CD14-positive monocyte (primary cell): ENCODE data around the gene TNNT2. TPM values are rescaled to one million over a fixed set of nuclear protein-coding genes. Genes with fewer than 3 reads are reported as not detected.

Experiments used
- DNase-seq, 3 donors: peaks; one replicate each; pipeline ENCODE4 v3.0.0-alpha.2; 2011 to 2022
- H2AFZ ChIP-seq: 2 replicates; pipeline ENCODE4 v1.6.0; 2012; ENCODE audit warnings: mild to moderate bottlenecking, low read depth, low read length, inconsistent platforms; ENCODE audit not compliant: insufficient read depth, poor library complexity, severe bottlenecking
- H3K27ac ChIP-seq, 2 donors: 1 replicate in 1 of 2; 2 replicates in 1 of 2; pipeline ENCODE4 v1.5.1; 2012 to 2013; ENCODE audit warnings: low read length in 2 of 2, control low read depth in 1 of 2, inconsistent platforms in 1 of 2, low read depth in 1 of 2, mild to moderate bottlenecking in 1 of 2
- H3K27me3 ChIP-seq, 2 donors: one replicate each; pipeline versions ENCODE4 v1.6.0 to v1.6.1; 2011 to 2013; ENCODE audit warnings: low read length in 2 of 2; ENCODE audit not compliant: control insufficient read depth in 2 of 2, insufficient read depth in 2 of 2
- H3K36me3 ChIP-seq, 2 donors: replicated peaks in 1 of 2; 1 replicate in 1 of 2; 2 replicates in 1 of 2; pipeline versions ENCODE4 v1.5.1 to v1.6.1; 2012 to 2013; ENCODE audit warnings: low read length in 2 of 2, control low read depth in 1 of 2, inconsistent platforms in 1 of 2, mild to moderate bottlenecking in 1 of 2; ENCODE audit not compliant: insufficient read depth in 2 of 2, control insufficient read depth in 1 of 2
- H3K4me1 ChIP-seq, 2 donors: 1 replicate in 1 of 2; 2 replicates in 1 of 2; pipeline versions ENCODE4 v1.5.1 to v1.6.1; 2012 to 2013; ENCODE audit warnings: low read length in 2 of 2, control low read depth in 1 of 2, inconsistent platforms in 1 of 2, mild to moderate bottlenecking in 1 of 2, moderate library complexity in 1 of 2; ENCODE audit not compliant: insufficient read depth in 2 of 2, control insufficient read depth in 1 of 2
- H3K4me2 ChIP-seq: replicated peaks from 2 replicates; pipeline ENCODE3; 2012; ENCODE audit warnings: low read length, moderate library complexity, mild to moderate bottlenecking; ENCODE audit not compliant: poor library complexity, severe bottlenecking; ENCODE audit errors: extremely low read depth
- H3K4me3 ChIP-seq, 3 experiments: fragments of 200-600 bp in 1 of 3; sonication (generic) in 1 of 3; replicated peaks in 1 of 3; 1 replicate in 2 of 3; 2 replicates in 1 of 3; pipeline ENCODE4 v1.5.1; 2011 to 2013; ENCODE audit warnings: low read length in 3 of 3, mild to moderate bottlenecking in 3 of 3, control low read depth in 2 of 3, low read depth in 2 of 3, inconsistent platforms in 1 of 3, moderate library complexity in 1 of 3
- H3K79me2 ChIP-seq: 2 replicates; pipeline ENCODE4 v1.6.0; 2012; ENCODE audit warnings: mild to moderate bottlenecking, control low read depth, inconsistent platforms, low read length, moderate library complexity; ENCODE audit not compliant: insufficient read depth
- H3K9ac ChIP-seq: 2 replicates; pipeline ENCODE4 v1.6.0; 2017; ENCODE audit warnings: low read length, mild to moderate bottlenecking; ENCODE audit not compliant: insufficient read depth, poor library complexity, severe bottlenecking
- H3K9me3 ChIP-seq, 2 donors: replicated peaks in 1 of 2; 1 replicate in 1 of 2; 2 replicates in 1 of 2; pipeline versions ENCODE4 v1.5.1 to v1.6.1; 2012 to 2013; ENCODE audit warnings: low read length in 2 of 2, control low read depth in 1 of 2; ENCODE audit not compliant: control insufficient read depth in 1 of 2, insufficient read depth in 1 of 2
- H4K20me1 ChIP-seq: 2 replicates; pipeline ENCODE4 v1.6.0; 2012; ENCODE audit warnings: mild to moderate bottlenecking, low read length, control low read depth, moderate library complexity; ENCODE audit not compliant: insufficient read depth
- H3K27ac Mint-ChIP-seq, 7 donors: one replicate each; pipeline ENCODE4 v1.8.0; 2020; ENCODE audit warnings: mild to moderate bottlenecking in 7 of 7, mixed read lengths in 7 of 7, moderate library complexity in 6 of 7, inconsistent platforms in 2 of 7
- H3K27me3 Mint-ChIP-seq, 3 donors: one replicate each; pipeline ENCODE4 v1.8.0; 2021 to 2022; ENCODE audit warnings: low read depth in 3 of 3, mild to moderate bottlenecking in 3 of 3, mixed read lengths in 3 of 3, moderate library complexity in 3 of 3, inconsistent platforms in 1 of 3
- H3K36me3 Mint-ChIP-seq, 2 donors: one replicate each; pipeline ENCODE4 v1.8.0; 2020; ENCODE audit warnings: mixed read lengths in 2 of 2, inconsistent platforms in 1 of 2, mild to moderate bottlenecking in 1 of 2
- H3K4me1 Mint-ChIP-seq: one replicate; pipeline ENCODE4 v1.8.0; 2020; ENCODE audit warnings: mild to moderate bottlenecking, mixed read lengths
- H3K4me3 Mint-ChIP-seq, 2 donors: one replicate each; pipeline ENCODE4 v1.8.0; 2020; ENCODE audit warnings: mild to moderate bottlenecking in 2 of 2, mixed read lengths in 2 of 2, moderate library complexity in 1 of 2
- H3K9me3 Mint-ChIP-seq, 7 donors: one replicate each; pipeline ENCODE4 v1.8.0; 2020 to 2022; ENCODE audit warnings: mixed read lengths in 7 of 7, mild to moderate bottlenecking in 6 of 7, moderate library complexity in 6 of 7, inconsistent platforms in 2 of 7
- WGBS: methylation state at CpG from one replicate; pipeline ENCODE4 v1.1.5; 2013; ENCODE audit warnings: missing lambda C conversion rate; ENCODE audit not compliant: insufficient coverage; 5-methylcytosine and 5-hydroxymethylcytosine counted together
- intact Hi-C, 2 donors: fragments of 100-400 bp; cut with micrococcal nuclease; formaldehyde crosslinking; loops; one replicate each; pipeline versions ENCODE4 v1.15.0 to v1.15.1; 2023
- polyA plus RNA-seq, 3 donors: library from polyadenylated mRNA; depleted of rRNA in 1 of 3; unstranded in 2 of 3; stranded (reverse) in 1 of 3; fragments of 300-500 nt in 2 of 3; fragments of >200 nt in 1 of 3; fragmentation: Illumina TruSeq in 2 of 3; gene quantifications; 1 replicate in 2 of 3; 2 replicates in 1 of 3; pipeline ENCODE4 v1.2.3, GENCODE V29; 2012 to 2021
- TF ChIP-seq, protein P1 (sequence below): fragments of 200-600 bp; IDR thresholded peaks from one replicate; pipeline ENCODE4 v1.8.0; 2022; ENCODE audit warnings: antibody characterized with exemption, mild to moderate bottlenecking

TNNT2 gene
- polyA plus RNA-seq, 3 donors, result not detected

DNA sequence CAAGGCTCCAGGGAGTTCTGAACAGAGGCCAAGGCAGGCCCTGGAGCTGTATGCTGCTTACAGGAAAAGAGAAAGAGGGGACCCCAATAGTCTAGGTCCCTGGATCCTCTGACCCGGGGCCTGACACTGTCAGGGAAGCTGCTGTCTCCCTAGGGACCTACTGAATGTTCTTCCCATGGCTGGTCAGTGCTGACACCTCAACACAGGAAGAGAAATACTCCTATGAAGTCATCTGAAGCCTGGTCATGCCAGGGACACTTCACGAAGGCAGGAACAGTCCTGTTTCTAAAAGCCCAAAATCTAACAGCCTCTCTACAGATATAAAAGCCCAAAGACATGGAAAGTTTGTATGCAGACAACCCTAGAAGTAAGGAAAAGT lies 23.4 kb upstream of the TNNT2 start:
- Histone ChIP-seq H3K9me3 (peaks cover 0 to 9% of the 10 kb centered on the region in 2 donors), H3K4me2 (no peak overlapping the region), H3K36me3 (no peaks in the 10 kb centered on the region), H3K4me3 (no peak overlapping the region), H4K20me1 (no peaks in the 10 kb centered on the region), H3K27ac (no peak overlapping the region), H3K27me3 (peaks cover 26 to 51% of the 10 kb centered on the region in 2 donors), H3K79me2 (no peaks in the 10 kb centered on the region), H3K9ac (no peak overlapping the region), H3K4me1 (no peaks in the 10 kb centered on the region), H2AFZ (no peak overlapping the region)
- H3K4me1 Mint-ChIP-seq, result no peaks in the 10 kb centered on the region
- peak overlapping the region in 1 of 2 donors; percentile 64 for H3K4me3 Mint-ChIP-seq
- H3K9me3 Mint-ChIP-seq, result peaks cover 0 to 10% (median 0%) of the 10 kb centered on the region in 7 donors
- no peaks in the 10 kb centered on the region for H3K36me3 Mint-ChIP-seq
- WGBS, result 100% methylated on average over 1 of the region's 2 CpGs
- TF ChIP-seq, protein P1, sequence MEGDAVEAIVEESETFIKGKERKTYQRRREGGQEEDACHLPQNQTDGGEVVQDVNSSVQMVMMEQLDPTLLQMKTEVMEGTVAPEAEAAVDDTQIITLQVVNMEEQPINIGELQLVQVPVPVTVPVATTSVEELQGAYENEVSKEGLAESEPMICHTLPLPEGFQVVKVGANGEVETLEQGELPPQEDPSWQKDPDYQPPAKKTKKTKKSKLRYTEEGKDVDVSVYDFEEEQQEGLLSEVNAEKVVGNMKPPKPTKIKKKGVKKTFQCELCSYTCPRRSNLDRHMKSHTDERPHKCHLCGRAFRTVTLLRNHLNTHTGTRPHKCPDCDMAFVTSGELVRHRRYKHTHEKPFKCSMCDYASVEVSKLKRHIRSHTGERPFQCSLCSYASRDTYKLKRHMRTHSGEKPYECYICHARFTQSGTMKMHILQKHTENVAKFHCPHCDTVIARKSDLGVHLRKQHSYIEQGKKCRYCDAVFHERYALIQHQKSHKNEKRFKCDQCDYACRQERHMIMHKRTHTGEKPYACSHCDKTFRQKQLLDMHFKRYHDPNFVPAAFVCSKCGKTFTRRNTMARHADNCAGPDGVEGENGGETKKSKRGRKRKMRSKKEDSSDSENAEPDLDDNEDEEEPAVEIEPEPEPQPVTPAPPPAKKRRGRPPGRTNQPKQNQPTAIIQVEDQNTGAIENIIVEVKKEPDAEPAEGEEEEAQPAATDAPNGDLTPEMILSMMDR, result no peak
- H3K27me3 Mint-ChIP-seq, result peaks cover 9 to 49% (median 20%) of the 10 kb centered on the region in 3 donors
- H3K27ac Mint-ChIP-seq, result no peak overlapping the region
- intact Hi-C loops, result no loop called here
- no peak for DNase-seq

DNA sequence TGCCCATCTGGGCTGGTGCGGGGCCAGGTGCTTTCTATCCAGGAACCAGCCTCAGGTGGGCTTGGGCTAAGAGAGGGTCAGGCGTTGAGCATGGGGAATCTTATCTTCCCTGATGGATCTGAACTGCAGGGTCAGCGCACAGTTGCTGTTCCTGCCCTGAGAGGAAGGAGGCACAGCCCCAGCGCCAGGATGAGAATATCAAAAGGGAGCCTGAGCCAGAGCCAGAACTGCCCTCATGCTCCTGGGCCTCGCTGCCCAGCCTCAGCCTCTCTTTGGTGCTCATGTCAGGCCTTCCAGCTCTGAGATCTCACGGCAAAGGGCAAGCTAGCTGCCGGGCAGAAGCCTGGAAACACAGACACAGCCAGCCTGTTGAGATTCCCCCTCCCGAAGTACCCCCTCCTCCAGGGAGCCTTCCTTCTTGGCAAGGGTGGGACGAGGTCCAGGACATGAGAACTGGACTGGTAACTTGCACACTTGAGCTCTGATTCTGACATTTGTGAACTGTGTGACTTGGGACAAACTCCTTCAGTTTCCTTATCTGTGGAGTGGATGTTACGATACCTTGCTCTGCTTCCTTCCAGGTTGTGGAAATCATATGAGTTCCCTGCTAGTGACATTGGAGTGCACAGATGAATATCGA lies 22.9 kb upstream of the TNNT2 start:
- TF ChIP-seq, protein P1, result no peak
- H4K20me1 ChIP-seq, result no peaks in the 10 kb centered on the region
- Mint-ChIP-seq H3K36me3 (no peaks in the 10 kb centered on the region), H3K9me3 (peaks cover 0 to 10% (median 0%) of the 10 kb centered on the region in 7 donors), H3K4me1 (no peaks in the 10 kb centered on the region), H3K27me3 (peaks cover 9 to 47% (median 20%) of the 10 kb centered on the region in 3 donors), H3K27ac (no peak overlapping the region), H3K4me3 (peak overlapping the region in 1 of 2 donors; percentile 64)
- H3K36me3 ChIP-seq, result no peaks in the 10 kb centered on the region
- intact Hi-C loops, result no loop called here
- no peak overlapping the region for H2AFZ ChIP-seq
- H3K27me3 ChIP-seq, result peaks cover 26 to 51% of the 10 kb centered on the region in 2 donors
- no peak overlapping the region for H3K4me2 ChIP-seq
- no peak overlapping the region for H3K9ac ChIP-seq
- H3K27ac ChIP-seq, result no peak overlapping the region
- H3K4me3 ChIP-seq, result no peak overlapping the region
- 91% methylated on average over 7 of the region's 11 CpGs for WGBS
- H3K4me1 ChIP-seq, result no peaks in the 10 kb centered on the region
- DNase-seq, result no peak
- H3K79me2 ChIP-seq, result no peaks in the 10 kb centered on the region
- H3K9me3 ChIP-seq, result peaks cover 0 to 9% of the 10 kb centered on the region in 2 donors
